ENCODE data around the gene TMEM156.

DNA sequence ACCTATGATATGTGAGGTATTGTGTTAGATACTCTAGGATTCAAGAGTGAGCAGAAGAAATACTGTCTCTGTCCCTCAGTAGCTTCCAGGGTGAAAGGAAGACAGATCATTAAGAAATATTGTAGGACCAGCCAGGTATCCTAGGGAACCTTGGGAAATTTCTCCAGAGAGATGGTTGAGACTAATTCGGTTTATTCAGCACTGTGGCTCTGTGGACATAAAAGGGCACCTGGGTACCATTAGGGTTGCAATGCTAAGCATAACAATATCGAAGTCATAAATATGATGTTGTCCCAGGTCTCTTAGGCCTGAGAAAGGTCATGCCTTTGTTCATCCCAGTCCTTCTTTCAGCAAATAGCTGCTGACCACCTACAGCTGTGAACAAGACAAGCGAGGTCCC is 103.6 kb downstream of the TMEM156 start:
- no peak for TF ChIP-seq CTCF (IDR thresholded peaks at IDR 0.05)
- TF ChIP-seq POLR2A (IDR thresholded peaks at IDR 0.05) = no peak

Measured in vagina (tissue), 2 donors.